GM19328 (cell line): ENCODE results near the gene KLHDC3.
"Not testable (repeated sequence)": the region's sequence is repeated elsewhere in the genome, so short reads cannot be mapped to it uniquely, and the experiment has no call there.

Experiments used
- ATAC-seq: cut with Tn5 transposase; IDR thresholded peaks from one replicate; pipeline ENCODE4 v1.9.1; 2021; ENCODE audit warnings: mild to moderate bottlenecking, moderate library complexity; ENCODE audit not compliant: unreplicated experiment

The KLHDC3 gene

GRCh38 chr6:42988486-42989020 lies 25.5 kb upstream of the KLHDC3 start:
- no peak for ATAC-seq

- ATAC-seq: no peak
Observed at GRCh38 chr6:42989923-42990322, 24.1 kb upstream of the KLHDC3 start.

GRCh38 chr6:42993445-42993844 lies 20.6 kb upstream of the KLHDC3 start:
- no peak for ATAC-seq

- ATAC-seq: no peak
Observed at GRCh38 chr6:42996513-42996912, 17.5 kb upstream of the KLHDC3 start.

- ATAC-seq: not testable (repeated sequence)
Observed at GRCh38 chr6:42998205-42998604, 15.8 kb upstream of the KLHDC3 start.

GRCh38 chr6:43001843-43002242 lies 12.2 kb upstream of the KLHDC3 start:
- ATAC-seq: no peak

GRCh38 chr6:43005844-43006243 lies 8.2 kb upstream of the KLHDC3 start:
- no peak for ATAC-seq

GRCh38 chr6:43006251-43006650 lies 7.8 kb upstream of the KLHDC3 start:
- ATAC-seq: no peak

GRCh38 chr6:43007126-43007525 lies 6.9 kb upstream of the KLHDC3 start:
- ATAC-seq: no peak

GRCh38 chr6:43009124-43009523 lies 4.9 kb upstream of the KLHDC3 start:
- ATAC-seq: no peak

- no peak for ATAC-seq
Observed at GRCh38 chr6:43011207-43011606, 2.8 kb upstream of the KLHDC3 start.

GRCh38 chr6:43012364-43012763 lies 1.7 kb upstream of the KLHDC3 start:
- no peak for ATAC-seq

- ATAC-seq: no peak
Observed at GRCh38 chr6:43013097-43013842, 779 bp upstream of the KLHDC3 start.

- no peak for ATAC-seq
Observed at GRCh38 chr6:43014434-43014909, 423 bp downstream of the KLHDC3 start.

GRCh38 chr6:43016176-43016942 lies 2.3 kb downstream of the KLHDC3 start:
- ATAC-seq: no peak

GRCh38 chr6:43016943-43017334 lies 2.9 kb downstream of the KLHDC3 start:
- ATAC-seq: no peak

- ATAC-seq: no peak
Observed at GRCh38 chr6:43019152-43019551, 5.1 kb downstream of the KLHDC3 start.

GRCh38 chr6:43020052-43020705 lies 6.1 kb downstream of the KLHDC3 start:
- no peak for ATAC-seq

GRCh38 chr6:43020847-43021246 lies 6.8 kb downstream of the KLHDC3 start:
- no peak for ATAC-seq

- no peak for ATAC-seq
Observed at GRCh38 chr6:43021270-43022047, 7.4 kb downstream of the KLHDC3 start, which contains the start of gene RRP36. Gene RRP36 (plus strand): TSS chr6:43021623. CDS start chr6:43021655, 32 bp downstream.

- ATAC-seq: no peak
Observed at GRCh38 chr6:43024436-43024835, 10.4 kb downstream of the KLHDC3 start.
